HG02798 (cell line): ENCODE measurements around the gene EIF2S3.

Source experiments
- ATAC-seq: cut with Tn5 transposase; IDR thresholded peaks from one replicate; pipeline ENCODE4 v1.9.1; 2021; ENCODE audit warnings: mild to moderate bottlenecking; ENCODE audit not compliant: unreplicated experiment, poor library complexity

EIF2S3 gene

GRCh38 chrX:24124244-24124799 is 69.6 kb downstream of the EIF2S3 start:
- no peak for ATAC-seq

- no peak for ATAC-seq
These were observed 70.4 kb downstream of the EIF2S3 start for GRCh38 chrX:24125028-24125612.
